ENCODE data around the gene CYFIP2.

CYFIP2 gene

DNA sequence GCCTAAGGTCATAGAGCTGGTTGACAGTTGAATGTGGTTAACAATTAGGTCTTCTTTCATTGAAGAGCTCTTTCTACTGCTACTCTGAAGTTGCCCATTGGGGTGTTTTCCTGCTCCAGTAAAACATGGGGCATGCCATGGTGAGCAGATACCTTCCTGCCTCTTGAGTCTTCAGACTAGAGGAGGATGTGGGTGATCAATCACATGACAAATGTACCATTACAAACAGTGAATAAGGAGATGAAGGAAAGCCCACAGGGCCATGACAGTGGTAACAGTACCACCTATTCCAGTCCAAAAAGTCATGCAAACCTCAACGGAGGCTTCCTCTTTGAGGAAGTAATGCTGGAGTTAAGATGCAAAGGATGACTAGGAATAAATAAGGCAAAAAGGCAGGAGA, 73.5 kb downstream of the CYFIP2 start:
- Histone ChIP-seq H3K4me1 (ENCODE audit: low read depth, poor library complexity, severe bottlenecking) (no peaks in the 10 kb centered on the region), H3K27ac (no peak overlapping the region), H3K4me3 (IDR thresholded peaks at IDR 0.05; ENCODE audit: insufficient read depth, low read depth, low read length) (no peak overlapping the region), H2AFZ (ENCODE audit: low read depth) (no peak overlapping the region), H3K36me3 (ENCODE audit: insufficient read depth) (no peaks in the 10 kb centered on the region), H3K27me3 (ENCODE audit: insufficient read depth, low read depth) (no peaks in the 10 kb centered on the region), H3K4me2 (no peak overlapping the region), H3K9ac (no peak overlapping the region), H4K20me1 (ENCODE audit: insufficient read depth) (no peaks in the 10 kb centered on the region), H3K79me2 (ENCODE audit: insufficient read depth, low read depth) (no peaks in the 10 kb centered on the region)
- TF ChIP-seq, protein P1, sequence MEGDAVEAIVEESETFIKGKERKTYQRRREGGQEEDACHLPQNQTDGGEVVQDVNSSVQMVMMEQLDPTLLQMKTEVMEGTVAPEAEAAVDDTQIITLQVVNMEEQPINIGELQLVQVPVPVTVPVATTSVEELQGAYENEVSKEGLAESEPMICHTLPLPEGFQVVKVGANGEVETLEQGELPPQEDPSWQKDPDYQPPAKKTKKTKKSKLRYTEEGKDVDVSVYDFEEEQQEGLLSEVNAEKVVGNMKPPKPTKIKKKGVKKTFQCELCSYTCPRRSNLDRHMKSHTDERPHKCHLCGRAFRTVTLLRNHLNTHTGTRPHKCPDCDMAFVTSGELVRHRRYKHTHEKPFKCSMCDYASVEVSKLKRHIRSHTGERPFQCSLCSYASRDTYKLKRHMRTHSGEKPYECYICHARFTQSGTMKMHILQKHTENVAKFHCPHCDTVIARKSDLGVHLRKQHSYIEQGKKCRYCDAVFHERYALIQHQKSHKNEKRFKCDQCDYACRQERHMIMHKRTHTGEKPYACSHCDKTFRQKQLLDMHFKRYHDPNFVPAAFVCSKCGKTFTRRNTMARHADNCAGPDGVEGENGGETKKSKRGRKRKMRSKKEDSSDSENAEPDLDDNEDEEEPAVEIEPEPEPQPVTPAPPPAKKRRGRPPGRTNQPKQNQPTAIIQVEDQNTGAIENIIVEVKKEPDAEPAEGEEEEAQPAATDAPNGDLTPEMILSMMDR (conservative IDR thresholded peaks at IDR 0.05; ENCODE audit: low read depth, low read length): no peak

DNA sequence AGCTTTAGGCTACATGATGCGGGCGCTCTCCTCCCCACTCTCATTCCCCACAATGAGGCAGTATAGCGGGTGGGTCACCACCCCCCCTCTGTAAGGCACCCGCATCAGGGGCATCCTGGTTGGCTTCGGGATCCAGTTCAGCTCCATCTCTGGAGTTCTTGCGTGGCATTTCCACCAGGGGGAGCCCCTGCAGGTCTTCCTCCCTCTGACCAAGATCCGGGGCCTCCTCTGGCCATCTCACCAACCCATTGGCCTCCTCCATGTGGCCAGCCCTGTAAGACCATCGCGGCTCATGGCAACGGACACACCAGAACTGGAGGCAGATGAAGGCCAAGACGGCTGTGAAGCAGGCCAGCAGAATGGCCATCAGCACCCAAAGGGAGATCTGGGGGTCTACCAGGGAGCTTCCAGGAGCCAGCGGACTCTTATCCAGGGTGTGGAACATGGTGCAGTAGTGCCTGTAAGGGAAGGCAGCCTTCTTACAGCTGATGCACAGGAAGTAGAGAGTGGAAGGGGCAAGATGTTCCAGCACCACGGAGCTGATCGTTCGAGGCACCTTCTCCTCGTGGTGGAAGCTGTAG, 77.0 kb downstream of the CYFIP2 start:
- TF ChIP-seq, protein P1 (conservative IDR thresholded peaks at IDR 0.05; ENCODE audit: low read depth, low read length): peak; percentile 61
- no peaks in the 10 kb centered on the region for H3K79me2 ChIP-seq (ENCODE audit: insufficient read depth, low read depth)
- no peaks in the 10 kb centered on the region for H4K20me1 ChIP-seq (ENCODE audit: insufficient read depth)
- no peak overlapping the region for H2AFZ ChIP-seq (ENCODE audit: low read depth)
- no peak overlapping the region for H3K4me3 ChIP-seq (IDR thresholded peaks at IDR 0.05; ENCODE audit: insufficient read depth, low read depth, low read length)
- H3K4me1 ChIP-seq (ENCODE audit: low read depth, poor library complexity, severe bottlenecking): no peaks in the 10 kb centered on the region
- H3K36me3 ChIP-seq (ENCODE audit: insufficient read depth): no peaks in the 10 kb centered on the region
- no peak overlapping the region for H3K9ac ChIP-seq
- H3K27me3 ChIP-seq (ENCODE audit: insufficient read depth, low read depth): no peaks in the 10 kb centered on the region
- no peak overlapping the region for H3K4me2 ChIP-seq
- no peak overlapping the region for H3K27ac ChIP-seq

DNA sequence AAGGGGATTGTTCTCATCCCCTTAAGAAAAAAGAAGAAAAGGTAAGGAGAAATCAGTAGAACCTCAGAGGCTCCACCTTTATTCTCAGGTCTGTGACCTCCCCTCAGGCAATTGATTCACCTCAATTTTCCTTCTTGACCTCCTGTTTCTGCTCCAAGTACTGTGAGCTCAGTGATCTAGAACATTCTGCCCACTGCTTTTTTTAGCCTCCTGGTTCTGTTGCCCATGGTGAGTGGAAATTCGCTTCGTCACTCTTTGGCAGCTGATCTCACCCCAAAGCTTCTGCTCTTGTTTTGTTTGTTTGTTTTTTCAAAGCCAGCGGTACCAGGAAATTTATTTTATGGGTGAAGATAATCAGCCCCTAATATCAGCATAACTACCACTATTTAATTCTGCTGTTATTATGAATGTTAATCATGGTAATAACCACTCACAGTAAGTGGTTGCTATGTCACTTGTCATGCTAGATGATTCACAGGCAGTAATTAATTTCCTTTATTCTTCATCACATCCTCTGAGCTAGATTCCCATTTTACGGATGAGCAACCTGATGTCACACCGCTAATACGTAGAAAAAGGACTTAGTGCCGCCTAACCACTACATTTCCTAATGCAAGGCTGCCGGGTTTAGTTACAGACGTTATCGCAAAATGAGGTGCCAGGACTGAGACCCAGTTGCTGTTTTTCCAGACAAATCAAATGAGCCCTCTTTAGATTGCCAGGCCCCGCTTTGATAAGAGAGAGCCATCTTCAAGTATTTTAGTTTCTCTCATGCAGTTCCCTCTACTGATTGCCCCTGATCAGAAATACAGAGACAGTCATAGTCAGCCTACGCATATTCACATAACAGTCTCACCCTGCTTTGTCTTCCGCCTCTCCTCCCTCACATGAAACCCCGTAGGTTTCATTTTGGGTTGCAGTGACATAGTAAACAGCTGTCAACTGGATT, 78.2 kb downstream of the CYFIP2 start:
- no peaks in the 10 kb centered on the region for H3K36me3 ChIP-seq (ENCODE audit: insufficient read depth)
- TF ChIP-seq, protein P1 (conservative IDR thresholded peaks at IDR 0.05; ENCODE audit: low read depth, low read length): no peak
- H3K27ac ChIP-seq: no peak overlapping the region
- no peak overlapping the region for H3K4me2 ChIP-seq
- no peak overlapping the region for H2AFZ ChIP-seq (ENCODE audit: low read depth)
- H3K4me1 ChIP-seq (ENCODE audit: low read depth, poor library complexity, severe bottlenecking): no peaks in the 10 kb centered on the region
- H3K79me2 ChIP-seq (ENCODE audit: insufficient read depth, low read depth): no peaks in the 10 kb centered on the region
- no peaks in the 10 kb centered on the region for H3K27me3 ChIP-seq (ENCODE audit: insufficient read depth, low read depth)
- no peaks in the 10 kb centered on the region for H4K20me1 ChIP-seq (ENCODE audit: insufficient read depth)
- H3K4me3 ChIP-seq (IDR thresholded peaks at IDR 0.05; ENCODE audit: insufficient read depth, low read depth, low read length): no peak overlapping the region
- H3K9ac ChIP-seq: no peak overlapping the region

GRCh38 chr5:157345067-157345466, 79.1 kb downstream of the CYFIP2 start:
- no peaks in the 10 kb centered on the region for H3K36me3 ChIP-seq (ENCODE audit: insufficient read depth)
- H3K27ac ChIP-seq: no peak overlapping the region
- H3K27me3 ChIP-seq (ENCODE audit: insufficient read depth, low read depth): no peaks in the 10 kb centered on the region
- no peaks in the 10 kb centered on the region for H3K79me2 ChIP-seq (ENCODE audit: insufficient read depth, low read depth)
- H3K9ac ChIP-seq: no peak overlapping the region
- TF ChIP-seq, protein P1 (conservative IDR thresholded peaks at IDR 0.05; ENCODE audit: low read depth, low read length): no peak
- H2AFZ ChIP-seq (ENCODE audit: low read depth): no peak overlapping the region
- no peaks in the 10 kb centered on the region for H4K20me1 ChIP-seq (ENCODE audit: insufficient read depth)
- H3K4me3 ChIP-seq (IDR thresholded peaks at IDR 0.05; ENCODE audit: insufficient read depth, low read depth, low read length): no peak overlapping the region
- H3K4me2 ChIP-seq: no peak overlapping the region
- H3K4me1 ChIP-seq (ENCODE audit: low read depth, poor library complexity, severe bottlenecking): no peaks in the 10 kb centered on the region
